Loucy (cell line): ENCODE data around the gene SEMA5B.

Source experiments
- H2AFZ ChIP-seq: fragments of 200-600 bp; sonication (generic); 2 replicates; pipeline ENCODE4 v1.6.0; 2016; ENCODE audit warnings: antibody characterized with exemption, mild to moderate bottlenecking, low read length, moderate library complexity
- H3F3A ChIP-seq: fragments of 200-600 bp; 2 replicates; pipeline ENCODE4 v1.6.0; 2016; ENCODE audit warnings: antibody characterized with exemption, low read depth, mild to moderate bottlenecking
- H3K27me3 ChIP-seq: fragments of 200-600 bp; sonication (generic); 2 replicates; pipeline ENCODE4 v1.6.1; 2014; ENCODE audit warnings: low read length, mild to moderate bottlenecking; ENCODE audit not compliant: insufficient read depth, poor library complexity, severe bottlenecking
- H3K36me3 ChIP-seq: fragments of 200-600 bp; sonication (generic); 2 replicates; pipeline ENCODE4 v1.6.1; 2016; ENCODE audit warnings: low read length; ENCODE audit not compliant: insufficient read depth
- H3K4me1 ChIP-seq: fragments of 200-600 bp; sonication (generic); 2 replicates; pipeline ENCODE4 v1.5.1; 2014; ENCODE audit warnings: low read length, mild to moderate bottlenecking; ENCODE audit not compliant: insufficient read depth, poor library complexity, severe bottlenecking
- H3K4me2 ChIP-seq: fragments of 200-600 bp; sonication (generic); 2 replicates; pipeline ENCODE4 v1.6.0; 2014; ENCODE audit warnings: antibody characterized with exemption, low read length, low read depth, mild to moderate bottlenecking; ENCODE audit not compliant: poor library complexity, severe bottlenecking
- H3K4me3 ChIP-seq: fragments of 200-600 bp; sonication (generic); 2 replicates; pipeline ENCODE4 v1.5.1; 2014; ENCODE audit warnings: low read length, mild to moderate bottlenecking, mixed read lengths; ENCODE audit not compliant: poor library complexity, severe bottlenecking
- H3K79me2 ChIP-seq: fragments of 200-600 bp; sonication (generic); 2 replicates; pipeline ENCODE4 v1.6.1; 2014; ENCODE audit warnings: low read length; ENCODE audit not compliant: insufficient read depth
- H3K9ac ChIP-seq: fragments of 200-600 bp; sonication (generic); 2 replicates; pipeline ENCODE4 v1.6.0; 2014; ENCODE audit warnings: mild to moderate bottlenecking, low read depth, low read length, moderate library complexity; ENCODE audit not compliant: poor library complexity, severe bottlenecking
- H3K9me2 ChIP-seq: fragments of 200-600 bp; sonication (generic); replicated peaks from 2 replicates; pipeline ENCODE4 v1.6.1; 2016; ENCODE audit warnings: low read depth, low read length, mixed read lengths
- H3K9me3 ChIP-seq: fragments of 200-600 bp; sonication (generic); 2 replicates; pipeline ENCODE4 v1.6.1; 2014; ENCODE audit warnings: mild to moderate bottlenecking, antibody characterized with exemption, low read length, low read depth; ENCODE audit not compliant: insufficient read depth
- H4K20me1 ChIP-seq: fragments of 200-600 bp; sonication (generic); 2 replicates; pipeline ENCODE4 v1.6.0; 2014; ENCODE audit warnings: antibody characterized with exemption, low read length, mild to moderate bottlenecking; ENCODE audit not compliant: insufficient read depth, poor library complexity, severe bottlenecking
- CTCF ChIP-seq: fragments of 200-600 bp; sonication (generic); conservative IDR thresholded peaks from 2 replicates; pipeline ENCODE4 v1.5.1; 2014; ENCODE audit warnings: mild to moderate bottlenecking, antibody characterized with exemption, low read length
- EZH2phosphoT487 ChIP-seq: fragments of 200-600 bp; IDR thresholded peaks from 2 replicates; pipeline ENCODE4 v1.6.1; 2018; ENCODE audit warnings: antibody characterized with exemption, mild to moderate bottlenecking, moderate library complexity, borderline replicate concordance

The SEMA5B gene

GRCh38 chr3:123013876-123014275 lies 13.7 kb downstream of the SEMA5B start:
- Histone ChIP-seq H2AFZ (no peak overlapping the region), H3K4me3 (no peak overlapping the region), H3F3A (no peaks in the 10 kb centered on the region), H3K9ac (no peak overlapping the region), H4K20me1 (no peaks in the 10 kb centered on the region), H3K4me1 (peaks cover 7% of the 10 kb centered on the region), H3K9me3 (no peaks in the 10 kb centered on the region), H3K79me2 (no peaks in the 10 kb centered on the region), H3K9me2 (no peaks in the 10 kb centered on the region), H3K4me2 (no peak overlapping the region), H3K36me3 (no peaks in the 10 kb centered on the region), H3K27me3 (no peaks in the 10 kb centered on the region)
- TF ChIP-seq EZH2phosphoT487: no peak
- TF ChIP-seq CTCF: no peak

- Histone ChIP-seq H3K27me3 (no peaks in the 10 kb centered on the region), H3K79me2 (no peaks in the 10 kb centered on the region), H2AFZ (no peak overlapping the region), H3K4me2 (no peak overlapping the region), H3K9me3 (no peaks in the 10 kb centered on the region), H3K9me2 (no peaks in the 10 kb centered on the region), H3K4me1 (peaks cover 10% of the 10 kb centered on the region), H3K4me3 (no peak overlapping the region), H3K36me3 (no peaks in the 10 kb centered on the region), H4K20me1 (no peaks in the 10 kb centered on the region), H3F3A (no peaks in the 10 kb centered on the region), H3K9ac (no peak overlapping the region)
- no peak for TF ChIP-seq EZH2phosphoT487
- no peak for TF ChIP-seq CTCF
Observed at GRCh38 chr3:123012652-123013051, 14.9 kb downstream of the SEMA5B start.

GRCh38 chr3:123011447-123011846 lies 16.1 kb downstream of the SEMA5B start:
- no peaks in the 10 kb centered on the region for H3K9me2 ChIP-seq
- no peaks in the 10 kb centered on the region for H3K27me3 ChIP-seq
- no peak overlapping the region for H2AFZ ChIP-seq
- H3K9me3 ChIP-seq: no peaks in the 10 kb centered on the region
- TF ChIP-seq CTCF (no peak), EZH2phosphoT487 (no peak)
- H3K36me3 ChIP-seq: no peaks in the 10 kb centered on the region
- H3K9ac ChIP-seq: no peak overlapping the region
- H3K4me2 ChIP-seq: no peak overlapping the region
- H3F3A ChIP-seq: no peaks in the 10 kb centered on the region
- H3K4me1 ChIP-seq: peaks cover 10% of the 10 kb centered on the region
- H3K79me2 ChIP-seq: no peaks in the 10 kb centered on the region
- H4K20me1 ChIP-seq: no peaks in the 10 kb centered on the region
- H3K4me3 ChIP-seq: no peak overlapping the region
